HepG2 (cell line): ENCODE data around the gene FOXS1. TPM values are rescaled to one million over a fixed set of nuclear protein-coding genes. Genes with fewer than 3 reads are reported as not detected.

ENCODE experiments used
- ERF ChIP-seq: IDR thresholded peaks from 2 replicates; pipeline ENCODE4 v1.6.1; 2018; ENCODE audit warnings: missing biosample characterization, missing genetic modification reagents
- GATAD2A ChIP-seq: IDR thresholded peaks from 2 replicates; pipeline ENCODE4 v1.6.1; 2016
- IKZF4 ChIP-seq: sonication (generic); formaldehyde crosslinking; IDR thresholded peaks from 2 replicates; pipeline ENCODE4 v1.5.1; 2020; ENCODE audit warnings: borderline replicate concordance, mild to moderate bottlenecking, low read depth, missing genetic modification reagents; ENCODE audit errors: not compliant biosample characterization
- NFE2L1 ChIP-seq: sonication (generic); formaldehyde crosslinking; IDR thresholded peaks from 2 replicates; pipeline ENCODE4 v1.4.0; 2020; ENCODE audit warnings: missing genetic modification reagents, mild to moderate bottlenecking, borderline replicate concordance
- SMAD9 ChIP-seq: sonication (generic); formaldehyde crosslinking; IDR thresholded peaks from 2 replicates; pipeline ENCODE4 v1.5.1; 2020; ENCODE audit warnings: mild to moderate bottlenecking, missing genetic modification reagents
- ZBTB2 ChIP-seq: sonication (generic); formaldehyde crosslinking; IDR thresholded peaks from 2 replicates; pipeline ENCODE4 v1.8.0; 2022; ENCODE audit warnings: low read depth, missing genetic modification reagents
- ZBTB25 ChIP-seq: IDR thresholded peaks from 2 replicates; pipeline ENCODE4 v1.6.1; 2018; ENCODE audit warnings: missing genetic modification reagents
- ZNF24 ChIP-seq: fragments of 450-650 bp; IDR thresholded peaks from 2 replicates; pipeline ENCODE4 v1.6.1; 2017; ENCODE audit warnings: antibody characterized with exemption, mild to moderate bottlenecking
- ZNF3 ChIP-seq: IDR thresholded peaks from 2 replicates; pipeline ENCODE4 v1.7.0; 2017; ENCODE audit warnings: inconsistent platforms
- ZNF574 ChIP-seq: sonication (generic); formaldehyde crosslinking; IDR thresholded peaks from 2 replicates; pipeline ENCODE4 v1.4.0; 2020; ENCODE audit warnings: missing genetic modification reagents
- ZNF646 ChIP-seq: sonication (generic); formaldehyde crosslinking; IDR thresholded peaks from 2 replicates; pipeline ENCODE4 v1.9.0; 2021; ENCODE audit warnings: mild to moderate bottlenecking, missing genetic modification reagents
- ZNF720 ChIP-seq: sonication (generic); formaldehyde crosslinking; IDR thresholded peaks from 2 replicates; pipeline ENCODE4 v1.4.0; 2020; ENCODE audit warnings: missing genetic modification reagents
- polyA plus RNA-seq, 8 experiments: library from polyadenylated mRNA; depleted of rRNA in 3 of 8; stranded (reverse) in 7 of 8; unstranded in 1 of 8; fragments of >200 nt; fragmentation: Illumina TruSeq in 4 of 8; extraction: Trizol in 4 of 8; gene quantifications; 2 replicates each; pipeline versions ENCODE4 v1.2.1 to v1.2.3, GENCODE V29; 2011 to 2016; ENCODE audit warnings: low read depth in 4 of 8, missing spikeins in 1 of 8, mixed read lengths in 1 of 8; ENCODE audit not compliant: insufficient read depth in 1 of 8
- total RNA-seq, 5 experiments: library from RNA; depleted of rRNA; stranded (reverse); fragments of >200 nt; fragmentation: Illumina TruSeq; extraction: Trizol; gene quantifications; 2 replicates each; pipeline ENCODE4 v1.2.3, GENCODE V29; 2016; ENCODE audit warnings: low read depth in 1 of 5

The FOXS1 gene
- total and polyA plus RNA-seq, 2 of the 13 experiments (the other 11 are each of a cell fraction or from before 2014, with no cell fraction given), result not detected

GRCh38 chr20:31833130-31833930 lies 12.1 kb downstream of the FOXS1 start (continued):
- TF ChIP-seq ZBTB25 (CRISPR knock-in tag) (no peak), IKZF4 (CRISPR knock-in tag) (no peak), ZNF3 (CRISPR knock-in tag) (no peak), ZBTB2 (CRISPR knock-in tag) (no peak), ZNF646 (CRISPR knock-in tag) (no peak), SMAD9 (no peak), ZNF24 (no peak), ZNF574 (CRISPR knock-in tag) (0 out of 2 replicates have a peak, but pooled peaks have one; percentile 18), NFE2L1 (CRISPR knock-in tag) (no peak), GATAD2A (CRISPR knock-in tag) (no peak), ERF (CRISPR knock-in tag) (0 out of 2 replicates have a peak, but pooled peaks have one; percentile 17), ZNF720 (no peak)
